BLaER1 (cell line): ENCODE measurements around the gene HUS1B.
"Not testable (repeated sequence)": the region's sequence is repeated elsewhere in the genome, so short reads cannot be mapped to it uniquely, and the experiment has no call there.

Source experiments
- H3K27ac ChIP-seq: shearing (Covaris generic); formaldehyde crosslinking; 2 replicates; pipeline ENCODE4 v1.8.1; 2022
- H3K27me3 ChIP-seq: shearing (Covaris generic); formaldehyde crosslinking; 2 replicates; pipeline ENCODE4 v1.8.1; 2022
- H3K36me3 ChIP-seq: shearing (Covaris generic); formaldehyde crosslinking; 2 replicates; pipeline ENCODE4 v1.8.1; 2022
- H3K4me1 ChIP-seq: shearing (Covaris generic); formaldehyde crosslinking; 2 replicates; pipeline ENCODE4 v1.8.1; 2022
- H3K4me2 ChIP-seq: shearing (Covaris generic); formaldehyde crosslinking; 2 replicates; pipeline ENCODE4 v1.8.1; 2022
- H3K4me3 ChIP-seq: shearing (Covaris generic); formaldehyde crosslinking; 2 replicates; pipeline ENCODE4 v1.8.1; 2022
- H3K9ac ChIP-seq: shearing (Covaris generic); formaldehyde crosslinking; 2 replicates; pipeline ENCODE4 v1.8.1; 2022
- H3K9me3 ChIP-seq: shearing (Covaris generic); formaldehyde crosslinking; 2 replicates; pipeline ENCODE4 v1.8.1; 2022
- H4K20me1 ChIP-seq: shearing (Covaris generic); formaldehyde crosslinking; 2 replicates; pipeline ENCODE4 v1.8.1; 2022
- Cebpa-rat ChIP-seq: shearing (Covaris generic); IDR thresholded peaks from 2 replicates; pipeline ENCODE4 v1.8.1; 2022

HUS1B gene

DNA sequence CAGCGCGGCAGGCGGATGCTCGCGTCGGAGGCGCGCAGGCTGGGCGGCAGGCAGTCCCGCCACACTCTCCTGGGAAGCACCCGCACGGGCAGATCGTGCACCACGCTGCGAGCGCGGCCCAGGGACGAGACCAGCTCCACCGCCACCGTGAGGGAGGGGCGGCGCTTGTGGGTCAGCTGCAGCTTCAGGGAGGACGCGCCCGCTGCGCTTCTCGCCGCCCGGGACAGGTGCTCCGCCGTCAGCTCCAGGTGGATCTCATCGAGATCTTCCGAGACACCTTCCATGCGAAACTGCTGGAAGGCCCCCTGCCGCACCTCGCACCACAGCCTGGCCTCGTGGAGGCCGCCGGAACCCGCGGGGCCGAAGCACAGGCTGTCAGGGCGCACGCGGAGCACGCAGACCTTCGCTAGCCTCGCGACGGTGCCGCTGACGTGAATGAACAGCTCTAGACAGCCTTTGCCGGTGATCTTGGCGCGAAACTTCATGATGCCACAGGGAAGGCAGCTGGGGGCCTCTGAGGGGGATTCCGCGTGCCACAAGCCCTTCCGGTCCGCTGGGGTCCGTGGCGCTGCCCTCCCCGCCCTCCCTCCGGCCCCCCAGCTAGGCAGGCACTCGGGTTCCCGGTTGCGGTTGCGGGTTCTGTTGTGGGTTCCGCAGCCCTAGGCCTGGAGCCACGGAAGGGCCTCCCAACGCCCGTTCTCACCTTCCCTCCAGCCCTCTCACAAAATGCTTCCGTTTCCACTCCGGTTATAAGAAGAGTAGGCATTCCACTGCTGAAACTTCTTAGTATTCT is at the start of gene HUS1B:
TSS of gene HUS1B (minus strand) at position 641 of the 793 bp plus-strand sequence. CDS start at position 485, 156 bp downstream.
- TF ChIP-seq Cebpa-rat: no peak
- H4K20me1 ChIP-seq: no peaks in the 10 kb centered on the region; the same call in 1 of the 2 replicates
- peaks cover 6% of the 10 kb centered on the region for H3K4me1 ChIP-seq
- H3K9ac ChIP-seq: no peak within 1 kb of the TSS
- no peak within 1 kb of the TSS for H3K4me2 ChIP-seq
- H3K9me3 ChIP-seq: peaks cover 35% of the 10 kb centered on the region
- no peak within 1 kb of the TSS for H3K27ac ChIP-seq
- no peaks in the 10 kb centered on the region for H3K27me3 ChIP-seq
- peaks cover 19% of the 10 kb centered on the region for H3K36me3 ChIP-seq
- H3K4me3 ChIP-seq: no peak within 1 kb of the TSS

DNA sequence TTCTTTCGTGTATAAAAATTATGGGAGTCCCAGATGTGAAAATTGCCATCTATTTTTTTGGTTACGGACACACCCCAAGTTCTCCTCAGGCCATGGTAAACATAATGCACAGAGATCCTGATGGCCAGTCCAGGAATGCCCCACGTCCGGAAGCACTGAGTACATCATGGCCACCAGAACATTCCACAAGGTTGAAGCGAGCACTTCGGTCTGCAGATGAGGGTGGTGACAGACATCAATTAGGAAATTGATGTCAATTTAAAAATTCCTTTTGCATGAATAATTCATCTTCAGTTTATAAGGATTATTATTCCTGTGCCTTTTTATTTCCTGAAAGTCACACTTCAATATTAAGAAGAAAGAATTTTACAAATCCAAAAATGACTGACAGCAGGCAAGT is 49.2 kb upstream of the HUS1B start:
- no peaks in the 10 kb centered on the region for H3K36me3 ChIP-seq
- H3K4me3 ChIP-seq: no peak overlapping the region
- no peak overlapping the region for H3K27ac ChIP-seq
- peaks cover 6% of the 10 kb centered on the region; the same call in 1 of the 2 replicates for H3K4me1 ChIP-seq
- no peaks in the 10 kb centered on the region for H3K9me3 ChIP-seq
- no peaks in the 10 kb centered on the region for H4K20me1 ChIP-seq
- H3K4me2 ChIP-seq: no peak overlapping the region
- H3K27me3 ChIP-seq: no peaks in the 10 kb centered on the region
- no peak overlapping the region for H3K9ac ChIP-seq
- TF ChIP-seq Cebpa-rat: no peak

DNA sequence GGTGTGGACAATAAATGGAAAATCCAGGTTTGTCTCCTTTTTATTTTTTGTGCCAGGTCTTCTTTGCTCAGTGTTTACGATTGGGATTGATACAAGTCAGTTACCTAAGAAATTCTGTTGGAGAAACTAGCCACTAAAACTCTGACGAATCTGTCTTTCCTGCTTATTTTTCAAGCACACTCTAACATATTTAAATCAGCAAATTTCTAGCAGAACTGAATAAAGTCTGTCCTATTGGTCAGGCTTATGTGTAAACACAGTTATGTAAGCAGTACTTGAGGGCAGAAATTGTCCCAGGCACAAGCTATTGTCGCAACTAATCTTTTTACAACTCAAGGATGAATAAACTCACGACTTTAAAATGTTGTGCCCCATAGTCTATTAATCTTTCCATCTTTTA is 48.1 kb upstream of the HUS1B start:
- H3K27ac ChIP-seq: no peak overlapping the region
- no peaks in the 10 kb centered on the region for H3K27me3 ChIP-seq
- H3K36me3 ChIP-seq: no peaks in the 10 kb centered on the region
- H4K20me1 ChIP-seq: no peaks in the 10 kb centered on the region
- no peaks in the 10 kb centered on the region for H3K9me3 ChIP-seq
- no peak overlapping the region for H3K9ac ChIP-seq
- peaks cover under 1% of the 10 kb centered on the region; the same call in 1 of the 2 replicates for H3K4me1 ChIP-seq
- H3K4me3 ChIP-seq: no peak overlapping the region
- no peak for TF ChIP-seq Cebpa-rat
- no peak overlapping the region for H3K4me2 ChIP-seq

DNA sequence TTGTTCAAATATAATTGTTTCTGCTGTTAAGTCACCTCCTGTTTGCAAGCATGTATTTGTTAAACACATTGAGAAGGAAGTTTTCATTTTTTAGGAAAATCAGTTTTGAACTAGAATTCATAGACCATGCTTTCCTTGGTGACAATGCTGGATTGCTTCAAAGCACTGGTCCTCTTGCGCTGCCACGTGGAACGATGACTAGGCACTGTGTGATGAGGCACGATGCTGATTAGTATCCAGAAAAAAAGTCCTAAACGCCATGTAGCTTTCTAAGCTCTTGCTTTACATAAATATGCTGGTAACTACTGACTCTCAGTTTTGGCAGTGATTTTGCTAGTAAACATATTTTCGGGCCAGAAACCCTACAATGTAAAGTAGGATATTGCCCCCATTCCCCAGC is 47.1 kb upstream of the HUS1B start:
- no peaks in the 10 kb centered on the region for H3K4me1 ChIP-seq
- H3K9ac ChIP-seq: no peak overlapping the region
- H3K4me2 ChIP-seq: no peak overlapping the region
- no peaks in the 10 kb centered on the region for H3K27me3 ChIP-seq
- no peaks in the 10 kb centered on the region for H3K36me3 ChIP-seq
- no peak for TF ChIP-seq Cebpa-rat
- H3K27ac ChIP-seq: no peak overlapping the region
- no peak overlapping the region for H3K4me3 ChIP-seq
- no peaks in the 10 kb centered on the region for H4K20me1 ChIP-seq
- no peaks in the 10 kb centered on the region for H3K9me3 ChIP-seq

DNA sequence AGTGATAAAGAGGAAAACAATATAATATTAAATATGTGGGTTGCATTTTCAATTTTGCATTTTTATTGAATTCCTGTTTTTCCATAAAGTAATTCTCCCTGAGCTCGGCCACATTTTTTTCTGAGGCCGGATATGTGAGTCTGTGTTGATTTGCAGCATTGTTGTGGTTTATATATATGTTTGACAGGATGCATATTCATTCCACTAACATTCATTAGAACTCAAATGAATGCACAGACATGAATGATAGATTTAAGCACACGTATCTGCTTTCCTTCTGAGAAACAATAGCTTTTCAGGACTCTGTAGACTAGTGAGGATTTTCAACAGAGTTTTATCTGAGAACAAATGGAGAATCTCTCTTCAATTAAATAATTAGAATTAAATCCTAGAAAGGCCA is 46.7 kb upstream of the HUS1B start:
- Histone ChIP-seq H3K4me2 (no peak overlapping the region), H3K4me1 (no peaks in the 10 kb centered on the region), H4K20me1 (no peaks in the 10 kb centered on the region), H3K27ac (no peak overlapping the region), H3K36me3 (no peaks in the 10 kb centered on the region), H3K27me3 (no peaks in the 10 kb centered on the region), H3K9ac (no peak overlapping the region), H3K4me3 (no peak overlapping the region), H3K9me3 (no peaks in the 10 kb centered on the region)
- no peak for TF ChIP-seq Cebpa-rat

DNA sequence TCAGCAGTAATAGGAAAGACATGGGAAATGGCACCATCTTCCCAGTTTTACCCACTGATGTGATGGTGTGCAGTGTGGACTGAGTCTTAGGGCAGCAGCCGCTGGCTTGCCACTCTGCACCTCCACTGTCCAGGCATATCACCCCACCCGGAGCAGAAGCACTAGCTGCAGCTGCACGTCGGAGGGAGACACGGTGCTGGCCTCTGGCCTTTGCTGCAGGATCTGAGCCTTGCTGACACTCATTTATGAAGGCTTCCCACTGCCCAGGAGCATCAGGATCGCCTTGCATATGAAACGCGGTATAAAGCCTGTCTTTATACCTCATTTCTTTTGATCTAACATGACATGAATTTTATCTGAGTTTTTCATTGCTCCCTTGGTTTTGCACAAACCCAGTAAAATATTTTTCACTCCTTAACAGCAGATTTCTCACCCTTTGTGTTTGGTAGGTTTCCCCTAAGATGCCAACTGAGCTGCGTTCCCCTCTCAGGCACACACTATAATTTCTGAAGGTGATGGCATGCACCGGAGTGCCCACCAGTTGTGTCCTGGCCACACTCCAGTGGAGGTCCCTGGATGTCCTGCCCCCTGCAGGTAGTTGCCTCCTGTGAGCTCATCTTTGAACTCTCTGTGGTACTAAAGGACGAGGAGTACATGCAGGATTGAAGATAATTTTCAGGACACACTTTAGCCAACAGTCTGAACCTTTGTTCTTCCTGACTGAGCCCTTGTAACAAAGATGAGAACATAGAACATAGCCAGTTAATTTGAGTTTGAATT is 45.0 kb upstream of the HUS1B start:
- Histone ChIP-seq H4K20me1 (no peaks in the 10 kb centered on the region), H3K36me3 (no peaks in the 10 kb centered on the region), H3K27me3 (no peaks in the 10 kb centered on the region), H3K27ac (no peak overlapping the region), H3K4me1 (no peaks in the 10 kb centered on the region), H3K4me3 (no peak overlapping the region), H3K9me3 (no peaks in the 10 kb centered on the region), H3K4me2 (no peak overlapping the region), H3K9ac (no peak overlapping the region)
- TF ChIP-seq Cebpa-rat: no peak

DNA sequence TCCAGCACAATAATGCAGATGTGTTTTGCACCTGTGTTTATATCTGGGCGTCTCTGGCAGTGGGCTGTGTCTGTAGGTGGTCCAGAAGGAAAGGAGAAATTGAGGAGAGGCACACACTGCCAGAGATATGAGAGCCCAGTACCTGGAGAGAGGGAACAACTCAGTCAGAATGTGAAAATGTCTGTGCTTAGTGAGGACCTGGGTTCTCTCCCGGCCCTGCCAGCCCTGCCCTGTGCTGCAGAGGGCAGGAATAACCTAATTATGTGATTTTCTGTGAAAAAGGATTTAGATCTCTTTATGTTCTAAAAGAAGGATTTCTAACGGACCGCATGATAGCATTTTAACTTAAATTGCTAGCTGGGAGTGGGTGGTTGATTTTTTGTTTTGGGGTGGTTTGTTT is 44.3 kb upstream of the HUS1B start:
- H3K4me3 ChIP-seq: no peak overlapping the region
- no peaks in the 10 kb centered on the region for H3K4me1 ChIP-seq
- no peak overlapping the region for H3K4me2 ChIP-seq
- H3K36me3 ChIP-seq: no peaks in the 10 kb centered on the region
- H3K27me3 ChIP-seq: no peaks in the 10 kb centered on the region
- H3K9me3 ChIP-seq: no peaks in the 10 kb centered on the region
- no peak overlapping the region for H3K27ac ChIP-seq
- H3K9ac ChIP-seq: no peak overlapping the region
- TF ChIP-seq Cebpa-rat: no peak
- no peaks in the 10 kb centered on the region for H4K20me1 ChIP-seq

DNA sequence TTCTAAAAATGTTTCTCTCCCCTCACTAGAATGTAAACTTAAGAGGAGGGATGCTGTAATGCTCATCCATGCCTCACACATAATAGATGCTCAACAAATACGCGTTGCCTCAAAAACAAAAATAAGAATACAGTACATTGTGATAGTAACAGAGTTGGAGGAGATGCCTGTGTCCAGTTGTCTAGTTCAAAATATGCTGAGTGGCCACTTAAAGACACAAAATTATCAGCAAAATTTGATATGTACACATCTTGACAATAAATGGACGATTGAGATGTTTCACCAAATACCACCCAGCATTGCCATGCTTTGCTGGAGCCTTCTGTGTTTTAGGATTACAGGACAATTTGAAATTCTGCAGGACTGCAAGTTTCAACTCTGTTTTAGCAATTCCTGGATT is 43.6 kb upstream of the HUS1B start:
- no peak for TF ChIP-seq Cebpa-rat
- Histone ChIP-seq H3K4me2 (no peak overlapping the region), H3K36me3 (no peaks in the 10 kb centered on the region), H3K27ac (no peak overlapping the region), H3K27me3 (no peaks in the 10 kb centered on the region), H3K9ac (no peak overlapping the region), H3K4me1 (no peaks in the 10 kb centered on the region), H3K4me3 (no peak overlapping the region), H4K20me1 (no peaks in the 10 kb centered on the region), H3K9me3 (no peaks in the 10 kb centered on the region)

DNA sequence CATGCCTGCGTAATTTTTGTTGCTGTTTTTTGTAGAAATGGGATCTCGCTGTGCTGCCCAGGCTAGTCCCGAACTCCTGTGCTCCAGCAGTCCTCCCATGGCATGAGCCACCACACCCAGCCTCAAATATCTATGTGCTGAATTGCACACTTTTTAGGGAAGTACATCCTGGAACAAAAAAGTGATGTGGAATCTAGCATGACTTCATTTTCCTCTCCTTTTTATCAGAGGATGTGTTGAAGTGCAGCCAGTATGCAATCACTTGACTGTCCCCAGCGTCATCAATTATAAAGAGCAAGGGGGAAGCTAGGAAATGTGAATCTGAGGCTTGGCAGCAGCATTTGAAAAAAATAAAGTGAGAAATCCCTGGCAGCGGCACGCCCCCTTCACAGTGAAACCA is 42.4 kb upstream of the HUS1B start:
- H3K27ac ChIP-seq: no peak overlapping the region
- no peaks in the 10 kb centered on the region for H3K27me3 ChIP-seq
- no peaks in the 10 kb centered on the region for H3K36me3 ChIP-seq

DNA sequence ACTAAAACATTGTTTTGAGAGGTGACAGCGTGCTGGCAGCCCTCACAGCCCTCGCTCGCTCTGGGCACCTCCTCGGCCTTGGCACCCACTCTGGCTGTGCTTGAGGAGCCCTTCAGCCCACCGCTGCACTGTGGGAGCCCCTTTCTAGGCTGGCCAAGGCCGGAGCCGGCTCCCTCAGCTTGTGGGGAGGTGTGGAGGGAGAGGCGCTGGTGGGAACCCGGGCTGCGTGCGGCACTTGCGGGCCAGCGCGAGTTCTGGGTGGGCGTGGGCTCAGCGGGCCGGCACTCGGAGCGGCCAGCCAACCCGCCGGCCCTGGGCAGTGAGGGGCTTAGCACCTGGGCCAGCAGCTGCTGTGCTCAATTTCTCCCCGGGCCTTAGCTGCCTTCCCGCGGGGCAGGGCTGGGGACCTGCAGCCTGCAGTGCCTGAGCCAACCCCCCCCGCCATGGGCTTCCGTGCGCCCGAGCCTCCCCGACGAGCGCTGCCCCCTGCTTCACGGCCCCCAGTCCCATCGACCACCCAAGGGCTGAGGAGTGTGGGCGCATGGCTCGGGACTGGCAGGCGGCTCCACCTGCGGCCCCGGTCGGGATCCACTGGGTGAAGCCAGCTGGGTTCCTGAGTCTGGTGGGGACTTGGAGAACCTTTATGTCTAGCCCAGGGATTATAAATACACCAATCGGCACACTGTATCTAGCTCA is 37.7 kb upstream of the HUS1B start:
- not testable (repeated sequence) for H3K9ac ChIP-seq, H3K4me3 ChIP-seq, H3K9me3 ChIP-seq, H3K27ac ChIP-seq, H3K27me3 ChIP-seq, H3K4me2 ChIP-seq, H3K36me3 ChIP-seq
- H4K20me1 ChIP-seq: peaks cover 28% of the 10 kb centered on the region
- peaks cover 18% of the 10 kb centered on the region for H3K4me1 ChIP-seq

More for the DNA sequence above, 42.4 kb upstream of the HUS1B start:
- H3K4me2 ChIP-seq: no peak overlapping the region
- H3K9me3 ChIP-seq: no peaks in the 10 kb centered on the region
- H3K4me3 ChIP-seq: no peak overlapping the region
- H3K9ac ChIP-seq: no peak overlapping the region
- no peaks in the 10 kb centered on the region for H4K20me1 ChIP-seq
- no peaks in the 10 kb centered on the region for H3K4me1 ChIP-seq
- TF ChIP-seq Cebpa-rat: no peak
